HCT116 (cell line): ENCODE results near the gene OSBP2. TPM values are rescaled to one million over a fixed set of nuclear protein-coding genes. Genes with fewer than 3 reads are reported as not detected.

Experiments used
- ATAC-seq: fragments of 200-7000 bp; cut with Tn5 transposase; 2 replicates; pipeline ENCODE4 v1.9.1; 2020; ENCODE audit warnings: mild to moderate bottlenecking, moderate library complexity
- BruUV-seq: library from RNA; stranded (reverse); fragments of 400-500 nt; replicated peaks from 2 replicates; lab custom pipeline; 2021; lab: Mats Ljungman, UMichigan
- CTCF ChIA-PET: fragments of 300-600 bp; sonication (Branson Sonifier 250); formaldehyde crosslinking; loops from one replicate; lab custom pipeline; 2021; ENCODE audit warnings: antibody characterized with exemption; lab: Charles Lee
- POLR2A ChIA-PET: fragments of 300-600, 350-600 bp; sonication (Branson Sonifier 250); formaldehyde crosslinking; loops from one replicate; lab custom pipeline; 2021; ENCODE audit warnings: antibody characterized with exemption; lab: Charles Lee
- RAD21 ChIA-PET, 2 experiments: fragments of 300-600 bp; sonication (Branson Sonifier 250); formaldehyde crosslinking; loops; one replicate each; lab custom pipeline; 2023; ENCODE audit warnings: low total read pairs in 2 of 2; ENCODE audit not compliant: uncharacterized antibody in 2 of 2, unreplicated experiment in 2 of 2, low non-redundant PET in 1 of 2; lab: Charles Lee
- DNase-seq: peaks from one replicate; pipeline ENCODE4 v3.0.0-alpha.2; 2010; ENCODE audit warnings: low read depth, low spot score
- H2AFZ ChIP-seq: fragments of 200-600 bp; shearing (Covaris generic), sonication (generic); 2 replicates; pipeline ENCODE4 v1.6.1; 2017; ENCODE audit warnings: low read depth, mixed run types, mixed read lengths, antibody characterized with exemption, low read length; ENCODE audit not compliant: poor library complexity, severe bottlenecking
- H3K27ac ChIP-seq: 2 replicates; pipeline ENCODE4 v1.5.1; 2012; ENCODE audit warnings: low read depth, low read length
- H3K27me3 ChIP-seq: fragments of 200-600 bp; sonication (generic); 2 replicates; pipeline ENCODE4 v1.6.1; 2016; ENCODE audit warnings: mixed run types, low read length, mixed read lengths; ENCODE audit not compliant: insufficient read depth
- H3K36me3 ChIP-seq, 2 experiments: fragments of 200-500 bp in 1 of 2; fragments of 200-600 bp in 1 of 2; sonication (Bioruptor generic) in 1 of 2; sonication (generic) in 1 of 2; 2 replicates each; pipeline versions ENCODE4 v1.5.1 to v1.6.1; 2014 to 2016; ENCODE audit warnings: low read length in 2 of 2, inconsistent platforms in 1 of 2, mixed read lengths in 1 of 2, mixed run types in 1 of 2; ENCODE audit not compliant: insufficient read depth in 2 of 2, control insufficient read depth in 1 of 2
- H3K4me1 ChIP-seq, 2 experiments: fragments of 200-600 bp in 1 of 2; sonication (generic) in 1 of 2; 2 replicates each; pipeline versions ENCODE4 v1.5.1 to v1.6.1; 2012 to 2017; ENCODE audit warnings: low read length in 2 of 2, inconsistent platforms in 1 of 2, mild to moderate bottlenecking in 1 of 2, mixed read lengths in 1 of 2, mixed run types in 1 of 2, moderate library complexity in 1 of 2; ENCODE audit not compliant: insufficient read depth in 2 of 2, control insufficient read depth in 1 of 2
- H3K4me2 ChIP-seq: fragments of 200-600 bp; sonication (generic); 2 replicates; pipeline ENCODE4 v1.6.1; 2017; ENCODE audit warnings: mixed run types, low read length, mixed read lengths
- H3K4me3 ChIP-seq, 2 experiments: fragments of 200-600 bp in 1 of 2; sonication (generic) in 1 of 2; replicated peaks in 1 of 2; 2 replicates each; pipeline ENCODE4 v1.5.1; 2011 to 2016; ENCODE audit warnings: low read length in 2 of 2, control low read depth in 1 of 2, low read depth in 1 of 2, mild to moderate bottlenecking in 1 of 2, mixed read lengths in 1 of 2, mixed run types in 1 of 2
- H3K79me2 ChIP-seq: fragments of 200-600 bp; sonication (generic); 2 replicates; pipeline ENCODE4 v1.6.1; 2017; ENCODE audit warnings: mild to moderate bottlenecking, mixed run types, low read length, moderate library complexity, mixed read lengths; ENCODE audit not compliant: insufficient read depth
- H3K9ac ChIP-seq: fragments of 200-600 bp; sonication (generic); 2 replicates; pipeline ENCODE4 v1.6.1; 2016; ENCODE audit warnings: low read length, mixed read lengths
- H3K9me2 ChIP-seq: fragments of 200-600 bp; sonication (generic), shearing (Covaris generic); 2 replicates; pipeline ENCODE4 v1.6.1; 2017; ENCODE audit warnings: mixed run types, mild to moderate bottlenecking, moderate library complexity; ENCODE audit not compliant: insufficient read depth
- H3K9me3 ChIP-seq, 2 experiments: fragments of 200-500 bp in 1 of 2; fragments of 200-600 bp in 1 of 2; sonication (Bioruptor generic) in 1 of 2; sonication (generic) in 1 of 2; 2 replicates each; pipeline ENCODE4 v1.6.1; 2014 to 2017; ENCODE audit warnings: low read length in 2 of 2, mixed read lengths in 2 of 2, inconsistent platforms in 1 of 2, low read depth in 1 of 2, mild to moderate bottlenecking in 1 of 2, mixed run types in 1 of 2, moderate library complexity in 1 of 2; ENCODE audit not compliant: control insufficient read depth in 1 of 2, insufficient read depth in 1 of 2
- H4K20me1 ChIP-seq: fragments of 200-600 bp; sonication (generic), shearing (Covaris generic); 2 replicates; pipeline ENCODE4 v1.6.1; 2017; ENCODE audit warnings: mixed run types, mild to moderate bottlenecking, moderate library complexity; ENCODE audit not compliant: insufficient read depth
- CBX3 ChIP-seq: IDR thresholded peaks from 2 replicates; pipeline ENCODE4 v1.6.1; 2012; ENCODE audit warnings: low read depth
- CEBPB ChIP-seq: IDR thresholded peaks from 2 replicates; pipeline ENCODE4 v1.6.1; 2012; ENCODE audit warnings: low read depth
- EGR1 ChIP-seq: IDR thresholded peaks from 2 replicates; pipeline ENCODE4 v1.6.1; 2012; ENCODE audit warnings: low read depth
- EZH2 ChIP-seq: fragments of 200-600 bp; sonication (generic); IDR thresholded peaks from 2 replicates; pipeline ENCODE4 v1.6.1; 2017; ENCODE audit warnings: antibody characterized with exemption, mixed run types
- EZH2phosphoT487 ChIP-seq: fragments of 200-600 bp; IDR thresholded peaks from 2 replicates; pipeline ENCODE4 v1.6.1; 2018; ENCODE audit warnings: antibody characterized with exemption, borderline replicate concordance
- FOSL1 ChIP-seq: IDR thresholded peaks from 2 replicates; pipeline ENCODE4 v1.6.1; 2012; ENCODE audit warnings: low read depth
- JUND ChIP-seq: IDR thresholded peaks from 2 replicates; pipeline ENCODE4 v1.6.1; 2012
- MAX ChIP-seq: IDR thresholded peaks from 2 replicates; pipeline ENCODE4 v1.6.1; 2012
- POLR2A ChIP-seq: IDR thresholded peaks from 2 replicates; pipeline ENCODE4 v1.7.0; 2011; ENCODE audit warnings: borderline replicate concordance; ENCODE audit not compliant: insufficient read depth, insufficient read length; ENCODE audit errors: extremely low read depth
- POLR2AphosphoS5 ChIP-seq: IDR thresholded peaks from 2 replicates; pipeline ENCODE4 v1.6.1; 2011; ENCODE audit warnings: mild to moderate bottlenecking, low read depth, low read length, moderate library complexity
- RAD21 ChIP-seq: IDR thresholded peaks from 2 replicates; pipeline ENCODE4 v1.6.1; 2012; ENCODE audit warnings: low read depth, mild to moderate bottlenecking
- SIN3A ChIP-seq: IDR thresholded peaks from 2 replicates; pipeline ENCODE4 v1.6.1; 2012; ENCODE audit warnings: low read depth
- SP1 ChIP-seq: IDR thresholded peaks from 2 replicates; pipeline ENCODE4 v1.6.1; 2012; ENCODE audit warnings: low read depth
- SRF ChIP-seq: IDR thresholded peaks from 2 replicates; pipeline ENCODE4 v1.6.1; 2012; ENCODE audit warnings: low read depth
- TCF7L2 ChIP-seq: IDR thresholded peaks from 2 replicates; pipeline ENCODE4 v1.7.0; 2011; ENCODE audit warnings: borderline replicate concordance, inconsistent platforms; ENCODE audit not compliant: insufficient read depth, insufficient read length; ENCODE audit errors: extremely low read depth
- ZFX ChIP-seq: fragments of 450-650 bp; IDR thresholded peaks from 2 replicates; pipeline ENCODE4 v1.6.1; 2017
- ZNF274 ChIP-seq: fragments of 200-500 bp; sonication (Bioruptor generic); IDR thresholded peaks from 2 replicates; pipeline ENCODE4 v1.6.1; 2014; ENCODE audit warnings: mild to moderate bottlenecking, low read depth, low read length, inconsistent platforms
- intact Hi-C: fragments of 100-400 bp; cut with micrococcal nuclease; formaldehyde crosslinking; loops from 2 replicates; pipeline ENCODE4 v1.10.0; 2022
- total RNA-seq: library from RNA; stranded (reverse); gene quantifications from one replicate; pipeline ENCODE4 v1.2.1, GENCODE V29; 2021; ENCODE audit not compliant: unreplicated experiment
- TF ChIP-seq, protein P1 (sequence below), 3 experiments: fragments of 200-600 bp in 1 of 3; sonication (generic) in 1 of 3; IDR thresholded peaks in 2 of 3; conservative IDR thresholded peaks in 1 of 3; 2 replicates each; pipeline ENCODE4 v1.5.1; 2012 to 2017; ENCODE audit warnings: low read depth in 2 of 3, low read length in 2 of 3, antibody characterized with exemption in 1 of 3, borderline replicate concordance in 1 of 3, control low read depth in 1 of 3, mild to moderate bottlenecking in 1 of 3, mixed read lengths in 1 of 3, mixed run types in 1 of 3, moderate library complexity in 1 of 3; ENCODE audit not compliant: insufficient read depth in 1 of 3
- TF ChIP-seq, protein P2 (sequence below): IDR thresholded peaks from 2 replicates; pipeline ENCODE4 v1.6.1; 2012
- TF ChIP-seq, protein P3 (sequence below): IDR thresholded peaks from 2 replicates; pipeline ENCODE4 v1.6.1; 2012; ENCODE audit warnings: low read depth

The OSBP2 gene
- total RNA-seq, 1 experiment from 2014 or later = 12.9 TPM

DNA sequence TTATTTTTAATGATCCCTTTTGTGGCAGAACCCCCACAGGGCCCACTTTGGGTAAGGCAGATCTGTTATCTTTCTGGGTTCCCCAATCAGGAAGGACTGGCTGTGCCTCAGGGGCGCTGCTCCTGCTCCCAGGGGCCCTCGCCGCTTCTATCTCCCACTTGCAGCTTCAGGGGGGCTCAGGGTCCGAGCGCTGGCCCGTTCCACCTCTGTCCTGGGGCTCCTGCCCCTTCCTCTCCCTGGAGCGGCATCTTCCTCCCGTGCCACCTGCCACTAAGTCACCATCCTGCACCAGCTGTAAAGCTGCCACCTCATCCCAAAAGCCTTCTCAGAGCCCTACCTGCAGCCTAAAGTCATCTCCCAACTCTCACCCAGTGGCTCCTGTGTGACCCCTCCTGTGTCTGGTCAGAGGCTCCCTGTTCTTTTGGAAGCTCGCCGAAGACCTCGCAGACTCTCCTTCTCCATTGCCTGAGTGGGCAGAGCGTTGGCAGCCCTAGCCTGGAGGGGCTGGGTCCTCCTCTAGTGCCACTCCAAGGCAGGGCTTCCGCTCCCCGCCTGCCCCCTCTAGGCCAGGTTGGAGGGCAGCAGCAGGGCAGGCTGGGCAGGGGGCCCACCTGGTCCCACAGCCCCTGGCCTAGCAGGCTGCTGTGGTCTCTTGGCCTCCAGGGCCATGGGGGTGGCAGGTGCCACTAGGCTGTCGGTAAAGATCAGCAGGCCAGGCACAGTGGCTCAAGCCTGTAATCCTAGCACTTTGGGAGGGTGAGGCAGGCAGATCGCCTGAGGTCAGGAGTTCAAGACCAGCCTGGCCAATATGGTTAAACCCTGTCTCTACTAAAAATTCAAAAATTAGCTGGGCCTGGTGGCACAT lies 167.2 kb downstream of the OSBP2 start (continued):
- TF ChIP-seq, protein P1, sequence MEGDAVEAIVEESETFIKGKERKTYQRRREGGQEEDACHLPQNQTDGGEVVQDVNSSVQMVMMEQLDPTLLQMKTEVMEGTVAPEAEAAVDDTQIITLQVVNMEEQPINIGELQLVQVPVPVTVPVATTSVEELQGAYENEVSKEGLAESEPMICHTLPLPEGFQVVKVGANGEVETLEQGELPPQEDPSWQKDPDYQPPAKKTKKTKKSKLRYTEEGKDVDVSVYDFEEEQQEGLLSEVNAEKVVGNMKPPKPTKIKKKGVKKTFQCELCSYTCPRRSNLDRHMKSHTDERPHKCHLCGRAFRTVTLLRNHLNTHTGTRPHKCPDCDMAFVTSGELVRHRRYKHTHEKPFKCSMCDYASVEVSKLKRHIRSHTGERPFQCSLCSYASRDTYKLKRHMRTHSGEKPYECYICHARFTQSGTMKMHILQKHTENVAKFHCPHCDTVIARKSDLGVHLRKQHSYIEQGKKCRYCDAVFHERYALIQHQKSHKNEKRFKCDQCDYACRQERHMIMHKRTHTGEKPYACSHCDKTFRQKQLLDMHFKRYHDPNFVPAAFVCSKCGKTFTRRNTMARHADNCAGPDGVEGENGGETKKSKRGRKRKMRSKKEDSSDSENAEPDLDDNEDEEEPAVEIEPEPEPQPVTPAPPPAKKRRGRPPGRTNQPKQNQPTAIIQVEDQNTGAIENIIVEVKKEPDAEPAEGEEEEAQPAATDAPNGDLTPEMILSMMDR (IDR thresholded peaks at IDR 0.05 in 2 of 3, conservative IDR thresholded peaks at IDR 0.05 in 1 of 3; ENCODE audit: borderline replicate concordance in 1 of 3, insufficient read depth in 1 of 3, low read depth in 2 of 3, low read length in 2 of 3) = no peak
- TF ChIP-seq SRF (no peak), ZFX (no peak), EZH2phosphoT487 (no peak)

DNA sequence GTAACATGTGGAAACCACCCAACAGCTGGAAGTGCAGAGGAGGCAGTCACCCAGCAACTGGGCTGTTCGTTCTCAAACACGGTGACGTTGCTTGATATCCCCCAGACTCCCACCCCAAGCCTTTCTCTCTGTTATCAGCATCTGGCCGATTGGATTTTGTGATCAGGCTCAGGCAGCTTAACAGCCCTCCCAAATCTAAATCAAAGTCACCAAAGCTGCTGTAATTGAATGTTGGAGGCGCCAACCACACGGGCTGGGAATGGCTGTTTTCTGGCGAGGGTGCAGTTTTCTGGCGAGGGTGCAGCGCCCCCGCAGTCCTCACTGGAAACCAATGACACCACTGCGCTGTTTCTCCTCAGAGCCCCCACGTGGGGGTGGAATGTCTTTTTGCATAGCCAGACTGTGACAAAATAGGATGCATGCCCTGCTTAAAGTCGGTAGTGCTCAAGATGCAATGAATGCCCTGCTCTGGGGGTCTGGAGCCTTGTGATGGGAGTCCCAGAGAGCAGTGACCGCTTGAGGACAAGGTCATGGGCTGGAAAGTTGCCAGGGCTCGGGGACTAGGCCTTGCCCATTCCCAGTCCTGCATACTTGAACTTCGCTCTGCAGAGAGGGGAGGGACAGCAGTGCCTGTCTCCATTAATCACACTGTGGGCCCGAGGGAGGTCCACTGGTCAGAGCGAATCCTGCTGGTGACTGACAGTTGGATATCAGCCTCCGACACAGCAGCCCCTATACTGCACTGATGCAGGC lies 168.6 kb downstream of the OSBP2 start:
- ChIA-PET POLR2A (no interaction called here), CTCF (no interaction called here), RAD21 (no interaction called here)
- no peak overlapping the region for H3K27ac ChIP-seq
- intact Hi-C loops = no loop called here
- no peak overlapping the region for H3K4me2 ChIP-seq
- no peaks in the 10 kb centered on the region for H4K20me1 ChIP-seq
- BruUV-seq = no TSS peak
- H3K4me1 ChIP-seq = no peaks in the 10 kb centered on the region; a peak in 1 of 4 replicates
- ATAC-seq = no peak
- H3K9me2 ChIP-seq = no peaks in the 10 kb centered on the region
- no peak for DNase-seq
- H3K9me3 ChIP-seq = no peaks in the 10 kb centered on the region
- H2AFZ ChIP-seq = no peak overlapping the region
- no peaks in the 10 kb centered on the region for H3K27me3 ChIP-seq
- no peaks in the 10 kb centered on the region for H3K36me3 ChIP-seq
- no peak overlapping the region for H3K4me3 ChIP-seq
- H3K9ac ChIP-seq = no peak overlapping the region
- no peaks in the 10 kb centered on the region for H3K79me2 ChIP-seq
- TF ChIP-seq ZFX (no peak), POLR2A (no peak), MAX (no peak), SIN3A (no peak), CEBPB (no peak), POLR2AphosphoS5 (no peak), CBX3 (no peak), EZH2phosphoT487 (no peak), FOSL1 (no peak), TCF7L2 (no peak), RAD21 (no peak), JUND (no peak), SP1 (no peak), ZNF274 (no peak), EGR1 (no peak), EZH2 (no peak)
- TF ChIP-seq, protein P2, sequence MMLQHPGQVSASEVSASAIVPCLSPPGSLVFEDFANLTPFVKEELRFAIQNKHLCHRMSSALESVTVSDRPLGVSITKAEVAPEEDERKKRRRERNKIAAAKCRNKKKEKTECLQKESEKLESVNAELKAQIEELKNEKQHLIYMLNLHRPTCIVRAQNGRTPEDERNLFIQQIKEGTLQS = no peak
- TF ChIP-seq, protein P3, sequence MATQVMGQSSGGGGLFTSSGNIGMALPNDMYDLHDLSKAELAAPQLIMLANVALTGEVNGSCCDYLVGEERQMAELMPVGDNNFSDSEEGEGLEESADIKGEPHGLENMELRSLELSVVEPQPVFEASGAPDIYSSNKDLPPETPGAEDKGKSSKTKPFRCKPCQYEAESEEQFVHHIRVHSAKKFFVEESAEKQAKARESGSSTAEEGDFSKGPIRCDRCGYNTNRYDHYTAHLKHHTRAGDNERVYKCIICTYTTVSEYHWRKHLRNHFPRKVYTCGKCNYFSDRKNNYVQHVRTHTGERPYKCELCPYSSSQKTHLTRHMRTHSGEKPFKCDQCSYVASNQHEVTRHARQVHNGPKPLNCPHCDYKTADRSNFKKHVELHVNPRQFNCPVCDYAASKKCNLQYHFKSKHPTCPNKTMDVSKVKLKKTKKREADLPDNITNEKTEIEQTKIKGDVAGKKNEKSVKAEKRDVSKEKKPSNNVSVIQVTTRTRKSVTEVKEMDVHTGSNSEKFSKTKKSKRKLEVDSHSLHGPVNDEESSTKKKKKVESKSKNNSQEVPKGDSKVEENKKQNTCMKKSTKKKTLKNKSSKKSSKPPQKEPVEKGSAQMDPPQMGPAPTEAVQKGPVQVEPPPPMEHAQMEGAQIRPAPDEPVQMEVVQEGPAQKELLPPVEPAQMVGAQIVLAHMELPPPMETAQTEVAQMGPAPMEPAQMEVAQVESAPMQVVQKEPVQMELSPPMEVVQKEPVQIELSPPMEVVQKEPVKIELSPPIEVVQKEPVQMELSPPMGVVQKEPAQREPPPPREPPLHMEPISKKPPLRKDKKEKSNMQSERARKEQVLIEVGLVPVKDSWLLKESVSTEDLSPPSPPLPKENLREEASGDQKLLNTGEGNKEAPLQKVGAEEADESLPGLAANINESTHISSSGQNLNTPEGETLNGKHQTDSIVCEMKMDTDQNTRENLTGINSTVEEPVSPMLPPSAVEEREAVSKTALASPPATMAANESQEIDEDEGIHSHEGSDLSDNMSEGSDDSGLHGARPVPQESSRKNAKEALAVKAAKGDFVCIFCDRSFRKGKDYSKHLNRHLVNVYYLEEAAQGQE = no peak
